NCI-H460 (cell line): ENCODE data around the gene RELCH. TPM values are rescaled to one million over a fixed set of nuclear protein-coding genes. Genes with fewer than 3 reads are reported as not detected.

Experiments
- DNase-seq: peaks from one replicate; pipeline ENCODE4 v3.0.0-alpha.2; 2016; ENCODE audit warnings: low read depth; ENCODE audit errors: extremely low read depth
- total RNA-seq: library from RNA; depleted of rRNA; stranded (reverse); fragments of >200 nt; shearing (Covaris generic); gene quantifications from 2 replicates; pipeline ENCODE4 v1.2.3, GENCODE V29; 2014

Gene RELCH
- total RNA-seq, 1 experiment from 2014 or later = 15.7 TPM

DNA sequence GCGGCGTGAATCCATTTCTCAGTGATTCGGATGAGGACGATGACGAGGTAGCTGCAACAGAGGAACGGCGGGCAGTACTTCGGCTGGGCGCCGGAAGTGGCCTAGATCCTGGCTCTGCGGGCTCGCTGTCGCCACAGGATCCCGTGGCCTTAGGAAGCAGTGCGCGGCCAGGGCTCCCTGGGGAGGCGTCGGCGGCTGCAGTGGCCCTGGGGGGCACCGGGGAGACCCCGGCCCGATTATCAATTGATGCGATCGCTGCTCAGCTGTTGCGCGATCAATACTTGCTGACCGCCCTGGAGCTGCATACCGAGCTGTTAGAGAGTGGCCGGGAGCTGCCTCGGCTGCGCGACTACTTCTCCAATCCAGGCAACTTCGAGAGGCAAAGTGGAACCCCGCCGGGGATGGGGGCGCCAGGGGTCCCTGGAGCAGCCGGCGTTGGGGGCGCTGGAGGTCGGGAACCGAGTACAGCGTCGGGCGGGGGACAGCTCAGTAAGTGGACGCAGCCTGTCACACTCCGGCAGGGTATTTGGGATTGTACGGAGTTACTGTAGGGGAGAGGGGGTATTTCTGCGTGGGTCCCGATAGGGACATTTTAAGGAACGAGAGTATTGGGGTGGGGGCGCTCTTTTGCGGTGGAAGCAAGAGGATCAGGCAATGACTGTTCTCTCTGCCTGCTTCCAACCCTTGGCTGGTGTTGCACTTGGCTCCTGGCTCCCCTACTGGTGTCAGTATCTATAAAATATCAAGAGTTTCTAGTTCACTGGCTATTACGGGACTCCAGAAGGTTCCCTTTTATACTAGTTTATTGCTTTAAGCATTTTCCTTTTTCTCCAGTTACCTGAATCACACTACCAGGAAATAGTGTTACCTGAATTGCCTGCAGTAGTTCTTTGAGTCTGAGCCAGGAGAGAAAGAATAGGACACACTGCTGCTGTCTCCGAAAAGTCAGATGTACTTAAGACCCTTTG, 772 bp downstream of the RELCH start:
- no peak for DNase-seq

DNA sequence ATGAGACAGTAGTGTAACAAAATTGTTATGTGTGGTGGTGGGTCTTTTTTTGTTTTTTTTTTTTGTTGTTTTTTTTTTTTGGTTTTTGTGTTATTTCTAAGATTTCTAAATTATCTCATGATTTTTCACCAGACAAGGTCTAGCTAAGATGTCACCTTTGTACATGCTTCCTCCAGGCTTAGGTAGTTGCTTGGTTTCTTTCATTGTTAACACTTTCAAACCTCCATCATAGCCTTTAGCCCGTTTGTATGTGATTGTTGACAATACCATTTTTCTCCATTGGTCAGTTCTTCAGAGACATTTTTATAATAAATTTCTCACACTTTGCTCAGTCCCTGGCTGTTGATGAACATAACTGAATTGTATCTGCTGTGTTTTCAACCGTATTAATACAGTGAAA, 2.2 kb downstream of the RELCH start:
- DNase-seq = no peak

- no peak for DNase-seq
Measured at GRCh38 chr18:62196079-62196478, 9.0 kb downstream of the RELCH start.

- DNase-seq = no peak
Measured at GRCh38 chr18:62196980-62197379, 9.9 kb downstream of the RELCH start.

GRCh38 chr18:62198259-62198658, 11.2 kb downstream of the RELCH start:
- DNase-seq = no peak

- DNase-seq = no peak
Measured at GRCh38 chr18:62199629-62200028, 12.6 kb downstream of the RELCH start.

DNA sequence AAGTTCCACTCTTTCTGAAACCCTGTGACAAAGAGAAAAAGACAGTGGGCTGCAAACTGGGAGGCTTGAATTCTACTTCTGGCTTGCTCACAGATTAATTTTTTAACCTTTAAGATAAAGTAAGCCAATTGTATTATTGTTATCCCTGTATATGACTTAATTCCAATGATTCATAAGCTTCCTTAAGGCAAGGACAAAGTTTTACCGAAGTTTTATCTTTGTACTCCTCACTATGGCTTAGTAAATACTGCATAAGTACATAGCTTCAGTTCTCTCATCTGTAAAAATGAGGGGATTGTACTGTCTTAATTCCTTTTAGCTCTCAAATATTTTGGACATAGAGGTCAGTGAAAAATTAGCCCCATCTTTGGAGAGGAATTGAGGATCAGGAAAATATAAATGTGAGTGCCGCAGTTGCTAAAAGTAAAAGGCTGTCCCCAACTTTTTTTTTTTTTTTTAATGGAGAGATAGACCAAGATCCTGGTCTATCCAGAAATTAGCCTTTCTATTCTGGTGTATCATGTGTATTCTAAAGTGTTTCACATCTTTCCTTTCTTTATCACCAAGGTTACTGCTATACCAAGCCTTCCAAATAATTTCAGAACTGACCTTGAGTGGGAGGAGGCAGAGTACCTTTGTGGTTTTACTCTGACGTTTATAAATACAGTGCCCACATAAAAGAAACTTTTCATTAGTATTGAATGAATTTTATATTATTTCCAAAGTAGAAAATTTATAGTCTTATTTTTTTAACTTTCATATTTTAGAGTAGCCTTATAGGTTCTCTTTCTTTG, 13.3 kb downstream of the RELCH start:
- no peak for DNase-seq

GRCh38 chr18:62201870-62202269, 14.8 kb downstream of the RELCH start:
- no peak for DNase-seq

DNA sequence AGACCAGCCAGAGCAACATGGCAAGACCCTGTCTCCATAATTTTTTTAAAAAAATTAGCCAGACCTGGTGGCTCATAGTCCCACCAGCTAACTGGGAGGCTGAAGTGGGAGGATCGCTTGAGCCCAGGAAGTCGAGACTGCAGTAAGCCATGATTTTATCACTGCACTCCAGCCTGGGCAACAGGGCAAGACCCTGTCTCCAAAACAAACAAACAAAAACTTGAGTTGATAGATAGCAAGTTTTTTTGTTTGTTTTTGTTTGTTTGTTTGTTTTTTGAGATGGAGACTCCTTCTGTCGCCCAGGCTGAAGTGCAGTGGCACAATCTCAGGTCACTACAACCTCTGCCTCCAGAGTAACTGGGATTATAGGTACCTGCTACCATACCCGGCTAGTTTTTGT, 18.8 kb downstream of the RELCH start:
- no peak for DNase-seq

DNA sequence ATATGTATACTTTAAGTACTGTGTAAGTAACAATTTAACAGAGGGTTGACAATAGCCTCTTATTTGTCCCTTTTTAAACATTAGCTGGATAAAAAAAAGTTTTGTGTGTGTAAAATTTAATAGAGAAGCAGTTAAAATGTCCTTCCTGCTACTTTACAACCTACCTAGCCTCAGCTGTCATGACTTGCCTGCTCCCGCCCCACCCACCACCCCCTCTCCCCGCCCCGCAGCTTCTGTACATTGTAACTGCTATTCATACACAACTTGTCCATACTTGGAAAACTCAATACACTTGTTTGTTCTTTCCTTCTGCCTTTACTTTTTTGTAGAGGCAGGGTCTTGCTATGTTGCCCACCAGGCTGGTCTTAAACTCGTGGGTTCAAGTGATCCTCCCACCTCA, 19.5 kb downstream of the RELCH start:
- DNase-seq = no peak

DNA sequence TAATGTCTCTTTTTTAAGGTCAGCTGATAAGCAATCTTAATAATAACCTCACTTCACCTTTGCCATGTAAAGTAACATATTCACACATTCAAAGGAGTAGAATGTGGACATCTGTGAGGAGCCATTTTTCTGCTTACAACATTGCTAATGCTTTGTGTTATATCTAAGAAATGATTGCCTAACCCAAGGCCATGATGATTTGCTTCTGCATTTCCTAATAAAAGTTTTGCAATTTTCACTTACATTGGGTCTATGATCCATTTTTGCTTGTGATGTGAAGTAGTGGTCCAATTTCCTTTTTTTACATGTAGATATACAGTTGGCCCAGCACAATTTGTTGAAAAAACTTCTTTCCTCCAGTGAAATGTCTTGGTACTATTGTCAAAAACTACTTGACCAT, 22.0 kb downstream of the RELCH start:
- no peak for DNase-seq

DNA sequence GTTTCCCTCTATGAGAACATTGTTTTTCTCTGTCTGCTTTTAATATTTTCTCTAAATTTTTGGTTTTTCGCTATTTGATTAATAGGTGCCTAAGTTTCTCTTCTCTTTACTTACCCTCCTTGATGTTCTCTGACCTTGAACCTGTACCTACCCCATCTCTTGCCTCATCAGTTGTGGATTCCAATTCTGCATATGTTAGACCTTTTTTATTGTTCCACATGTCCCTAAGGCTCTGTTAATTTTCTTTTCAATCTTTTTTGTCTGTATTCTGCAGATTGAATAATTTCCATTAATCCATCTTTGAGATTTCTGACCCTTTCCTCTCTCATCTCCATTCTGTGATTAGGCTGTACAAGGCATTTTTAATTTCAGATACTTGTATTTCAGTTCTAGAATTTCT, 23.1 kb downstream of the RELCH start:
- no peak for DNase-seq

GRCh38 chr18:62211325-62211828, 24.3 kb downstream of the RELCH start:
- no peak for DNase-seq

DNA sequence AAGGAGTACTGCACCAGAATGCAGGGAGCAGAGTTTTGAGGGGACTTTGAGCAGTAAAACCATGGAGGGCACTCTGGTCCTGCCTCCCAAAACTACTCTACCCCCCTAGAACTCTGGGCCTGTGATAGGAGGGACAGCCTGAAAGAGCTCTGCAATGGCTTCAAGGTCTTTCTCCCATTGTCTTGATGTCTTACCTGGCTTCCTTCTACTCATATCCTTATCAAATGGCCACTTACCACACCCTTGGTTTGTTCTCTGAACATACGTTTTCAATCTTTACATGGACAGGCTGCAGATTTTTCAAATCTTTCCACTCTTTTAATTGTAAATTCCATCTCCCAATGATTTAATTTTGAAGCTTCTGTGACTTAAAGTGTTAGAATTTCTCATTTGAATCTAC, 27.7 kb downstream of the RELCH start:
- DNase-seq = no peak

DNA sequence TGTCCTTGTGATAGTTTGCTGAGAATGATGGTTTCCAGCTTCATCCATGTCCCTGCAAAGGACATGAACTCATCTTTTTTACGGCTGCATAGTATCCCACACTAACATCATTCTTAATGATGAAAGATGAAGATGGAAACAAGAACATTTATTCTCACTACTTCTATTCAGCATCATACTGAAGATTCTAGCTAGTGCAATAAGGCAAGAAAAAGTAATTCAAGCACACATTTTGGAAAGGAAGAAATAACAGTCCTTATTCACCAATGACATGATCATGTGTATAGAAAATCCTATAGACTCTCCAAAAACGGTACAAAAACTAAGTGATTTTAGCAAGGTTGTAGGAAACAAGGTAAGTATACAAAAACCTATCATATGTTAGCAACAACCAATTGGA, 37.2 kb downstream of the RELCH start:
- no peak for DNase-seq

- no peak for DNase-seq
Measured at GRCh38 chr18:62226047-62226446, 39.0 kb downstream of the RELCH start.

GRCh38 chr18:62236252-62236651, 49.2 kb downstream of the RELCH start:
- no peak for DNase-seq

GRCh38 chr18:62239475-62239874, 52.4 kb downstream of the RELCH start:
- no peak for DNase-seq

- no peak for DNase-seq
Measured at GRCh38 chr18:62242955-62243354, 55.9 kb downstream of the RELCH start.

- DNase-seq = no peak
Measured at GRCh38 chr18:62245177-62245576, 58.1 kb downstream of the RELCH start.

GRCh38 chr18:62245699-62246098, 58.6 kb downstream of the RELCH start:
- DNase-seq = no peak

GRCh38 chr18:62248313-62248712, 61.3 kb downstream of the RELCH start:
- no peak for DNase-seq
